ENCODE measurements around the gene CSE1L. TPM values are rescaled to one million over a fixed set of nuclear protein-coding genes. Genes with fewer than 3 reads are reported as not detected.
A peak's percentile ranks its signal among the peaks of the same experiment; 100 is the strongest.
"Not testable (repeated sequence)": the region's sequence is repeated elsewhere in the genome, so short reads cannot be mapped to it uniquely, and the experiment has no call there.

Gene CSE1L
- total and polyA plus RNA-seq, 2 donors: 34.4 to 111 TPM

GRCh38 chr20:49118307-49118706, 72.2 kb downstream of the CSE1L start:
- Histone ChIP-seq H3K4me1 (ENCODE audit: insufficient read depth) (no peaks in the 10 kb centered on the region), H3K27ac (ENCODE audit: low read depth) (no peak overlapping the region), H3K4me3 (ENCODE audit: low read depth, low read length) (no peak overlapping the region), H3K36me3 (ENCODE audit: insufficient read depth) (peaks cover 11% of the 10 kb centered on the region)
- no peak for DNase-seq (ENCODE audit: extremely low spot score)
- WGBS: 94% methylated on average over 3 of the region's 3 CpGs

- Histone ChIP-seq H3K4me1 (ENCODE audit: insufficient read depth) (no peaks in the 10 kb centered on the region), H3K27ac (ENCODE audit: low read depth) (no peak overlapping the region), H3K36me3 (ENCODE audit: insufficient read depth) (peaks cover 11% of the 10 kb centered on the region), H3K4me3 (ENCODE audit: low read depth, low read length) (no peak overlapping the region)
- no peak for DNase-seq (ENCODE audit: extremely low spot score)
- WGBS: 94% methylated on average over 7 of the region's 7 CpGs
These were observed 73.9 kb downstream of the CSE1L start for GRCh38 chr20:49119988-49120387.

- no peak for DNase-seq (ENCODE audit: extremely low spot score)
- WGBS: 92% methylated on average over 13 of the region's 13 CpGs
- Histone ChIP-seq H3K4me1 (ENCODE audit: insufficient read depth) (no peaks in the 10 kb centered on the region), H3K4me3 (ENCODE audit: low read depth, low read length) (no peak overlapping the region), H3K27ac (ENCODE audit: low read depth) (no peak overlapping the region), H3K36me3 (ENCODE audit: insufficient read depth) (peaks cover 7% of the 10 kb centered on the region)
These were observed 76.8 kb downstream of the CSE1L start for GRCh38 chr20:49122920-49123319.

- peaks cover 7% of the 10 kb centered on the region for H3K36me3 ChIP-seq (ENCODE audit: insufficient read depth)
- WGBS: 96% methylated on average over 10 of the region's 10 CpGs
- no peak overlapping the region for H3K27ac ChIP-seq (ENCODE audit: low read depth)
- DNase-seq (ENCODE audit: extremely low spot score): no peak
- no peak overlapping the region for H3K4me3 ChIP-seq (ENCODE audit: low read depth, low read length)
- no peaks in the 10 kb centered on the region for H3K4me1 ChIP-seq (ENCODE audit: insufficient read depth)
These were observed 77.9 kb downstream of the CSE1L start for GRCh38 chr20:49123982-49124381.

- DNase-seq (ENCODE audit: extremely low spot score): peak; percentile 49
- no peak overlapping the region for H3K27ac ChIP-seq (ENCODE audit: low read depth)
- WGBS: 36% methylated on average over 5 of the region's 5 CpGs
These were observed 86.9 kb downstream of the CSE1L start for GRCh38 chr20:49132995-49133478.

GRCh38 chr20:49133571-49133970, 87.5 kb downstream of the CSE1L start:
- no peak for DNase-seq (ENCODE audit: extremely low spot score)
- Histone ChIP-seq H3K4me1 (ENCODE audit: insufficient read depth) (no peaks in the 10 kb centered on the region), H3K36me3 (ENCODE audit: insufficient read depth) (peaks cover 2% of the 10 kb centered on the region), H3K27ac (ENCODE audit: low read depth) (no peak overlapping the region), H3K4me3 (ENCODE audit: low read depth, low read length) (no peak overlapping the region)
- WGBS: 78% methylated on average over 3 of the region's 3 CpGs

More at GRCh38 chr20:49132995-49133478, 86.9 kb downstream of the CSE1L start:
- H3K4me3 ChIP-seq (ENCODE audit: low read depth, low read length): no peak overlapping the region
- peaks cover 2% of the 10 kb centered on the region for H3K36me3 ChIP-seq (ENCODE audit: insufficient read depth)
- no peaks in the 10 kb centered on the region for H3K4me1 ChIP-seq (ENCODE audit: insufficient read depth)

- not testable (repeated sequence) for H3K4me3 ChIP-seq (ENCODE audit: low read depth, low read length); H3K4me1 ChIP-seq (ENCODE audit: insufficient read depth); DNase-seq (ENCODE audit: extremely low spot score); H3K27ac ChIP-seq (ENCODE audit: low read depth); H3K36me3 ChIP-seq (ENCODE audit: insufficient read depth)
- 81% methylated on average over 8 of the region's 8 CpGs for WGBS
These were observed 88.7 kb downstream of the CSE1L start for GRCh38 chr20:49134797-49135196.

- Histone ChIP-seq H3K4me1 (ENCODE audit: insufficient read depth) (no peaks in the 10 kb centered on the region), H3K27ac (ENCODE audit: low read depth) (no peak overlapping the region), H3K36me3 (ENCODE audit: insufficient read depth) (peaks cover 2% of the 10 kb centered on the region), H3K4me3 (ENCODE audit: low read depth, low read length) (no peak overlapping the region)
- 81% methylated on average over 15 of the region's 15 CpGs for whole genome bisulfite sequencing
- DNase-seq (ENCODE audit: extremely low spot score): no peak
These were observed 90.9 kb downstream of the CSE1L start for GRCh38 chr20:49136817-49137571.

GRCh38 chr20:49138431-49138830, 92.3 kb downstream of the CSE1L start:
- no peaks in the 10 kb centered on the region for H3K4me1 ChIP-seq (ENCODE audit: insufficient read depth)
- DNase-seq (ENCODE audit: extremely low spot score): no peak
- no peak overlapping the region for H3K27ac ChIP-seq (ENCODE audit: low read depth)
- no peak overlapping the region for H3K4me3 ChIP-seq (ENCODE audit: low read depth, low read length)
- H3K36me3 ChIP-seq (ENCODE audit: insufficient read depth): peaks cover 2% of the 10 kb centered on the region

GRCh38 chr20:49140411-49140810, 94.3 kb downstream of the CSE1L start:
- H3K27ac ChIP-seq (ENCODE audit: low read depth): no peak overlapping the region
- WGBS: 48% methylated on average over 2 of the region's 2 CpGs

GRCh38 chr20:49140834-49141233, 94.7 kb downstream of the CSE1L start:
- no peak overlapping the region for H3K4me3 ChIP-seq (ENCODE audit: low read depth, low read length)
- H3K27ac ChIP-seq (ENCODE audit: low read depth): no peak overlapping the region
- H3K4me1 ChIP-seq (ENCODE audit: insufficient read depth): no peaks in the 10 kb centered on the region
- WGBS: 48% methylated on average over 2 of the region's 2 CpGs
- peaks cover 4% of the 10 kb centered on the region for H3K36me3 ChIP-seq (ENCODE audit: insufficient read depth)
- no peak for DNase-seq (ENCODE audit: extremely low spot score)

More at GRCh38 chr20:49140411-49140810, 94.3 kb downstream of the CSE1L start:
- H3K4me3 ChIP-seq (ENCODE audit: low read depth, low read length): no peak overlapping the region
- H3K4me1 ChIP-seq (ENCODE audit: insufficient read depth): no peaks in the 10 kb centered on the region
- no peak for DNase-seq (ENCODE audit: extremely low spot score)
- H3K36me3 ChIP-seq (ENCODE audit: insufficient read depth): peaks cover 2% of the 10 kb centered on the region

Small RNA genes lying within 50 kb of the gene (small RNA-seq; reads per million reads assigned to genes)
- gene SNAP23P1: not detected

Other genes starting within 250 kb of the CSE1L start
- 18.1 TPM for gene PREX1, start 218.3 kb upstream of the CSE1L start, total RNA-seq
- 12.6 TPM for gene PREX1, start 218.3 kb upstream of the CSE1L start, polyA plus RNA-seq
- gene ARFGEF2, start 124.6 kb upstream of the CSE1L start, total RNA-seq: 47.3 TPM
- 13.7 TPM for gene ARFGEF2, start 124.6 kb upstream of the CSE1L start, polyA plus RNA-seq
- 46.4 TPM for gene STAU1, start 142.0 kb downstream of the CSE1L start, total RNA-seq
- 61.0 TPM for gene STAU1, start 142.0 kb downstream of the CSE1L start, polyA plus RNA-seq
- 17.9 TPM for gene DDX27, start 173.1 kb downstream of the CSE1L start, total RNA-seq
- 36.1 TPM for gene DDX27, start 173.1 kb downstream of the CSE1L start, polyA plus RNA-seq
- gene ZNFX1, start 231.7 kb downstream of the CSE1L start, total RNA-seq: 22.2 TPM
- 17.2 TPM for gene ZNFX1, start 231.7 kb downstream of the CSE1L start, polyA plus RNA-seq

Data from urinary bladder (tissue), 4 donors.